ENCODE data around the gene ZNF496.

DNA sequence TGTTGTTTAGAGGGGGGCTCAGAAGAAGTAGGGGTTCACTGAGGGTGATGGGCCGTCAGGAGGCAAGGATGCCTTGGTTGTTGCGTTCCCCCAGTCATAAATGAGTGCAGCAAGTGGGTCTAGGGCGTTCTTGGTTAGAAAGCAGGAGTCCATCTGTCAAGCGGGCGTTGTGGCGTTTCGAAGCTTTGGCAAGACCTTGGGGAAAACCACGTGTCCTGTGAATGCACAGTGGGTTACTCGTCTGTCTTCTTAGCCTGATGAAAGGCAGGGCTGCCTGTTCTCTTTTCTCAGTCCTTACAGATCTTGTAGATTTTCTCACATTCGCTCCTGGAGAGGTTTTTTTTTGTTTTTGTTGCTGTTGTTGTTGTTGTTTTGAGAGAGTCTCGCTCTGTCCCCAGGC, 6.3 kb upstream of the ZNF496 start:
- TF ChIP-seq, protein P1, sequence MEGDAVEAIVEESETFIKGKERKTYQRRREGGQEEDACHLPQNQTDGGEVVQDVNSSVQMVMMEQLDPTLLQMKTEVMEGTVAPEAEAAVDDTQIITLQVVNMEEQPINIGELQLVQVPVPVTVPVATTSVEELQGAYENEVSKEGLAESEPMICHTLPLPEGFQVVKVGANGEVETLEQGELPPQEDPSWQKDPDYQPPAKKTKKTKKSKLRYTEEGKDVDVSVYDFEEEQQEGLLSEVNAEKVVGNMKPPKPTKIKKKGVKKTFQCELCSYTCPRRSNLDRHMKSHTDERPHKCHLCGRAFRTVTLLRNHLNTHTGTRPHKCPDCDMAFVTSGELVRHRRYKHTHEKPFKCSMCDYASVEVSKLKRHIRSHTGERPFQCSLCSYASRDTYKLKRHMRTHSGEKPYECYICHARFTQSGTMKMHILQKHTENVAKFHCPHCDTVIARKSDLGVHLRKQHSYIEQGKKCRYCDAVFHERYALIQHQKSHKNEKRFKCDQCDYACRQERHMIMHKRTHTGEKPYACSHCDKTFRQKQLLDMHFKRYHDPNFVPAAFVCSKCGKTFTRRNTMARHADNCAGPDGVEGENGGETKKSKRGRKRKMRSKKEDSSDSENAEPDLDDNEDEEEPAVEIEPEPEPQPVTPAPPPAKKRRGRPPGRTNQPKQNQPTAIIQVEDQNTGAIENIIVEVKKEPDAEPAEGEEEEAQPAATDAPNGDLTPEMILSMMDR (IDR thresholded peaks at IDR 0.05; ENCODE audit: borderline replicate concordance, extremely low read depth, low read length, poor library complexity, severe bottlenecking) = no peak
- no peak for TF ChIP-seq EZH2 (IDR thresholded peaks at IDR 0.05; ENCODE audit: borderline replicate concordance, low read depth, low read length, severe bottlenecking)
